Measurements from ENCODE around the gene HTRA3. TPM values are rescaled to one million over a fixed set of nuclear protein-coding genes. Genes with fewer than 3 reads are reported as not detected.
A peak's percentile ranks its signal among the peaks of the same experiment; 100 is the strongest.

Gene HTRA3
- total and polyA plus RNA-seq, 2 of the 4 experiments (the other 2 are of a cell fraction), result 1.3 to 9.5 TPM

- Histone ChIP-seq H3K4ac (ENCODE audit: low read depth, low read length) (peak overlapping the region; percentile 96), H3K4me3 (ENCODE audit: insufficient read depth, low read depth, low read length) (no peak overlapping the region)
- BruUV-seq (replicated peaks), result no TSS peak
These were observed 536 bp upstream of the HTRA3 start for GRCh38 chr4:8268901-8269534.

More at GRCh38 chr4:8268901-8269534, 536 bp upstream of the HTRA3 start:
- H3K14ac ChIP-seq (replicated peaks; ENCODE audit: low read depth, low read length), result peak overlapping the region; percentile 94
- H4K20me1 ChIP-seq (ENCODE audit: insufficient read depth, low read length), result no peaks in the 10 kb centered on the region
- peak overlapping the region; percentile 15 for H3K18ac ChIP-seq (ENCODE audit: low read depth, low read length)
- peak overlapping the region; percentile 56; the same call in 1 of the 2 replicates for H3K56ac ChIP-seq (ENCODE audit: extremely low read depth, insufficient read depth, low read length)
- H3K9ac ChIP-seq (ENCODE audit: low read depth, low read length), result peak overlapping the region; percentile 33
- H2BK15ac ChIP-seq (ENCODE audit: low read depth, low read length), result peak overlapping the region; percentile 70; the same call in 1 of the 3 replicates
- intact Hi-C loops (cut with micrococcal nuclease) (no loop called here), in situ Hi-C loops (cut with MboI; ENCODE audit: low sequenced_read_pairs) (no loop called here), dilution Hi-C loops (cut with HindIII; ENCODE audit: low sequenced_read_pairs, unreplicated experiment) (no loop called here)
- H4K91ac ChIP-seq (ENCODE audit: insufficient read depth, low read depth, low read length), result peak overlapping the region; percentile 91
- ChIA-PET POLR2A (ENCODE audit: unreplicated experiment) (no interaction called here), CTCF (no interaction called here)
- peak overlapping the region; percentile 93 for H2BK120ac ChIP-seq (ENCODE audit: low read depth, low read length)
- peak overlapping the region; percentile 93 for H2AK5ac ChIP-seq (ENCODE audit: low read depth, low read length)
- ATAC-seq (ENCODE audit: low read depth) (no peak), DNase-seq (no peak)
- H3K9me3 ChIP-seq (ENCODE audit: control insufficient read depth, insufficient read depth, low read length), result no peaks in the 10 kb centered on the region
- peak overlapping the region; percentile 2; the same call in 1 of the 2 replicates for H3K4me2 ChIP-seq (ENCODE audit: low read depth, low read length)
- H3K9me1 ChIP-seq (ENCODE audit: insufficient read depth, low read length), result peaks cover 6% of the 10 kb centered on the region; the same call in 1 of the 2 replicates
- peak overlapping the region; percentile 51 for H3K23ac ChIP-seq (ENCODE audit: low read depth, low read length)
- H3K79me1 ChIP-seq (ENCODE audit: low read depth in 1 of 2, low read length in 2 of 2), result peaks cover 0 to 12% of the 10 kb centered on the region in 2 experiments; a peak in 2 of 4 replicates
- H3K27me3 ChIP-seq (ENCODE audit: control insufficient read depth, insufficient read depth, low read length), result peaks cover 9% of the 10 kb centered on the region
- peak overlapping the region; percentile 9; the same call in 1 of the 2 replicates for H3K27ac ChIP-seq (ENCODE audit: insufficient read depth, low read length)
- peak overlapping the region; percentile 78 for H4K5ac ChIP-seq (ENCODE audit: low read depth, low read length)
- H2AK9ac ChIP-seq (replicated peaks; ENCODE audit: low read depth, low read length, poor library complexity), result peak overlapping the region; percentile 96
- no peaks in the 10 kb centered on the region for H3K36me3 ChIP-seq (ENCODE audit: control insufficient read depth, insufficient read depth, low read length)
- H2BK20ac ChIP-seq (ENCODE audit: low read depth, low read length), result peak overlapping the region; percentile 81
- WGBS, 2 experiments (ENCODE audit: extremely low coverage in 2 of 2, insufficient read length in 1 of 2), result 40% methylated on average over 4 of the region's 25 CpGs; no CpG with 5 or more reads in 1 of the 2 experiments
- TF ChIP-seq ELK1 (IDR thresholded peaks at IDR 0.05; ENCODE audit: borderline replicate concordance, low read depth, low read length) (no peak), CHD1 (IDR thresholded peaks at IDR 0.05; ENCODE audit: low read depth, low read length) (no peak), MAFK (IDR thresholded peaks at IDR 0.05; ENCODE audit: low read depth, low read length) (no peak), MXI1 (IDR thresholded peaks at IDR 0.05; ENCODE audit: borderline replicate concordance, low read depth, low read length) (no peak), RCOR1 (IDR thresholded peaks at IDR 0.05; ENCODE audit: insufficient replicate concordance, low read length) (no peak), RAD21 (IDR thresholded peaks at IDR 0.05; ENCODE audit: low read length) (no peak), POLR2A (IDR thresholded peaks at IDR 0.05; ENCODE audit: low read depth, low read length) (no peak)
- peak overlapping the region; percentile 96 for H2AFZ ChIP-seq (replicated peaks; ENCODE audit: low read length, poor library complexity)
- H2BK5ac ChIP-seq (ENCODE audit: low read depth, low read length, poor library complexity, severe bottlenecking), result no peak overlapping the region
- H3K4me1 ChIP-seq (ENCODE audit: control insufficient read depth, insufficient read depth, low read length), result peaks cover 5% of the 10 kb centered on the region
- H4K8ac ChIP-seq (ENCODE audit: low read depth in 2 of 2, low read length in 2 of 2), result peak overlapping the region; percentile 86 to 98

All from IMR-90 (cell line).